CD8-positive, alpha-beta memory T cell (primary cell): ENCODE results near the gene ARF6. TPM values are rescaled to one million over a fixed set of nuclear protein-coding genes. Genes with fewer than 3 reads are reported as not detected.
A peak's percentile ranks its signal among the peaks of the same experiment; 100 is the strongest.

Source experiments
- CTCF ChIA-PET: fragments of 350-600 bp; sonication (Branson Sonifier 250); formaldehyde crosslinking; loops from one replicate; lab custom pipeline; 2021; ENCODE audit warnings: antibody characterized with exemption; lab: Charles Lee
- POLR2A ChIA-PET: fragments of 350-600 bp; sonication (Branson Sonifier 250); formaldehyde crosslinking; loops from one replicate; lab custom pipeline; 2021; ENCODE audit warnings: antibody characterized with exemption; lab: Charles Lee
- DNase-seq, 5 donors: peaks; one replicate each; pipeline versions ENCODE4 v3.0.0 to v3.0.0-alpha.2; 2020 to 2022; ENCODE audit warnings: mixed read lengths in 1 of 5
- H3K27ac ChIP-seq: one replicate; pipeline ENCODE4 v1.7.0; 2013; ENCODE audit warnings: low read depth, mild to moderate bottlenecking, low read length, moderate library complexity
- H3K27me3 ChIP-seq: 2 replicates; pipeline ENCODE4 v1.7.0; 2013; ENCODE audit warnings: low read length, mild to moderate bottlenecking; ENCODE audit not compliant: insufficient read depth, poor library complexity, severe bottlenecking
- H3K36me3 ChIP-seq: 2 replicates; pipeline ENCODE4 v1.7.0; 2013; ENCODE audit warnings: mild to moderate bottlenecking, low read length, moderate library complexity; ENCODE audit not compliant: insufficient read depth
- H3K4me1 ChIP-seq: 2 replicates; pipeline ENCODE4 v1.7.0; 2013; ENCODE audit warnings: mild to moderate bottlenecking, low read length, moderate library complexity; ENCODE audit not compliant: insufficient read depth
- H3K4me3 ChIP-seq: 2 replicates; pipeline ENCODE4 v1.7.0; 2013; ENCODE audit warnings: mild to moderate bottlenecking, low read length
- H3K9me3 ChIP-seq: 2 replicates; pipeline ENCODE4 v1.7.0; 2013; ENCODE audit warnings: mild to moderate bottlenecking, low read length
- H3K27ac Mint-ChIP-seq, 8 donors: one replicate each; pipeline ENCODE4 v1.8.0; 2020 to 2021; ENCODE audit warnings: mixed read lengths in 8 of 8, mild to moderate bottlenecking in 6 of 8, inconsistent platforms in 3 of 8, moderate library complexity in 3 of 8
- H3K27me3 Mint-ChIP-seq, 2 donors: one replicate each; pipeline ENCODE4 v1.8.0; 2020 to 2021; ENCODE audit warnings: mixed read lengths in 2 of 2, mild to moderate bottlenecking in 1 of 2, moderate library complexity in 1 of 2
- H3K36me3 Mint-ChIP-seq, 3 donors: one replicate each; pipeline ENCODE4 v1.8.0; 2020 to 2021; ENCODE audit warnings: mixed read lengths in 3 of 3, inconsistent platforms in 1 of 3, mild to moderate bottlenecking in 1 of 3
- H3K4me1 Mint-ChIP-seq, 3 donors: one replicate each; pipeline ENCODE4 v1.8.0; 2020 to 2021; ENCODE audit warnings: mixed read lengths in 3 of 3, inconsistent platforms in 1 of 3, mild to moderate bottlenecking in 1 of 3
- H3K4me3 Mint-ChIP-seq, 7 donors: one replicate each; pipeline ENCODE4 v1.8.0; 2020 to 2021; ENCODE audit warnings: mixed read lengths in 7 of 7, mild to moderate bottlenecking in 6 of 7, moderate library complexity in 4 of 7, inconsistent platforms in 2 of 7
- H3K9me3 Mint-ChIP-seq, 5 donors: one replicate each; pipeline ENCODE4 v1.8.0; 2020 to 2022; ENCODE audit warnings: mixed read lengths in 5 of 5, mild to moderate bottlenecking in 3 of 5, moderate library complexity in 2 of 5, inconsistent platforms in 1 of 5
- polyA plus RNA-seq: library from polyadenylated mRNA; unstranded; fragments of 300-500 nt; fragmentation: Illumina TruSeq; gene quantifications from one replicate; pipeline ENCODE4 v1.2.3, GENCODE V29; 2021
- total RNA-seq, 2 experiments: library from RNA; stranded (reverse); gene quantifications; one replicate each; pipeline ENCODE4 v1.2.3, GENCODE V29; 2021

Gene ARF6
- 100 to 1,000 TPM; 168 TPM for total RNA-seq
- polyA plus RNA-seq: 174 TPM

DNA sequence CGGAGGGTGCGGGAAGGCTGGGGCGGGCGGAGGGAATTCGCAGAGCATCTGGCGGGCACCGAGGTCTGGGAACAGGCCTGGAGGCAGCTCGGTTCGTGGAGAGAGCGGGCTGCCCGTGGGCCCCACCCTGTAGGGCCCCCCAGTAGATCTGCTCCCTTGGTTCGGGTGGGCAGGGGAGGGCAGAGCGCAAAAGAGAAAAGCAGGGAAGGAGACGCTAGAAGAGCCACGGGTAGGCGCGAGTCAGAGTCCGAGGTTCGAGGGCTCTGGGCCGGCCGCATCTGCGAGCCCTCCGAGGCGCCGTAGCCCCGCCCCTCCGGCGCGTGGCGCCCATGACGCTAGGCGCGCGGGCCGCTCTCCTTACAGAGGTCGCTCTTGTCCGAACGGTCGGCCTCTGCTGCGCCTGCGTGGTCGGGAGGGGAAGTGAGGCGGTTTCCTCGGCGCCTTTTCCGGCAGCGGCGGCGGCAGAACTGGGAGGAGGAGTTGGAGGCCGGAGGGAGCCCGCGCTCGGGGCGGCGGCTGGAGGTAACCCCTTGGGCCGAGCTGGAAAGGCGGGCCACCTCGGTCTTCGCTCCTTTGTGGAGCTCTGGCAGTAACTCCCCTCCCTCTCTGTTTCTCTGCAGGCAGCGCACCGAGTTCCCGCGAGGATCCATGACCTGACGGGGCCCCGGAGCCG lies at the start of gene ARF6:
ARF6 (plus strand) TSS at position 447 of the 673 bp plus-strand sequence. CDS start 655 bp downstream, outside the sequence.
- peak within 1 kb of the TSS; percentile 92 to 100 (median 99) for H3K4me3 Mint-ChIP-seq
- peak within 1 kb of the TSS; percentile 85 for H3K4me3 ChIP-seq
- H3K27me3 ChIP-seq: no peaks in the 10 kb centered on the region
- peak; percentile 92 to 96 (median 94) for DNase-seq
- peaks cover 30 to 44% (median 32%) of the 10 kb centered on the region in 3 donors for H3K4me1 Mint-ChIP-seq
- H3K9me3 ChIP-seq: no peaks in the 10 kb centered on the region
- H3K9me3 Mint-ChIP-seq: peaks cover 0 to 2% (median 0%) of the 10 kb centered on the region in 5 donors
- H3K27ac Mint-ChIP-seq: peak within 1 kb of the TSS; percentile 97 to 100 (median 99)
- H3K4me1 ChIP-seq: peaks cover 31% of the 10 kb centered on the region
- ChIA-PET CTCF (interaction anchor here (0.9 to 3.6 kb wide), 19 partner anchors 11 to 193 kb away, joined by 3 to 28 read pairs (median 4); partner anchors contain the start of gene NEMF), POLR2A (interaction anchor here (0.6 to 3.3 kb wide), 20 partner anchors 11 to 212 kb away, joined by 3 to 26 read pairs (median 7); no protein-coding TSS in a partner anchor)
- peaks cover 0 to 1% of the 10 kb centered on the region in 2 donors for H3K27me3 Mint-ChIP-seq
- H3K27ac ChIP-seq: peak within 1 kb of the TSS; percentile 97
- peaks cover 12 to 45% (median 27%) of the 10 kb centered on the region in 3 donors for H3K36me3 Mint-ChIP-seq
- H3K36me3 ChIP-seq: peaks cover 17% of the 10 kb centered on the region

DNA sequence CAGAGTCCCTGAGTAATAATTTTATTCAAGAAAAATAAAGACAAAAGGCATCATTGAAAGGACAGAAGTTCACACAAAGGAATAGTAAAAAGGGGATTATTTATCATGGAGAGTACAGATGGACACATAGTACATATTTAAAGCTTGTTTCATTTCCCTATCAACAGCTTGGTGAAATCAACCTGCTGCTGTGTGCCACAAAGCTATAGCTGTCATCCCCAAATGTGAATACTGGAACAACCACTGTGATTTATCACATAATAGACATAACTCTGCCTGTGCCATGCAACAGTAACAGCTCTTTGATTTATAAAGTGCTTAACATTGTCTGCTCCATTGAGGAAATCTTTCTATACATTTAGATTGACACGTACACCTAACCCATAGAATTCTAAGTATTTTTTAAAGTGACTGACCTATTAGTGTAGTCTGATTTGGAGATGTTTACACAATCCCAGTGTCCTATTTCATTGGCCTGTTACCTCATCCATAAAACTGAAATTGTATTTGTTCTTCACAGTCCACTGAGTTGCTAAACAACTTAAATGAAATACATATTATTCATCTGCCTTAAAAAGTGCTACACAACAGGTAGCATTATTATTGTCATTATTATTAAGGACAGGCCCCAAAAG lies 43.6 kb upstream of the ARF6 start:
- DNase-seq: no peak
- peaks cover 36% of the 10 kb centered on the region for H3K36me3 ChIP-seq
- Mint-ChIP-seq H3K4me3 (peak overlapping the region in 2 of 7 donors; percentile 28 to 44), H3K36me3 (peaks cover 3 to 57% (median 8%) of the 10 kb centered on the region in 3 donors), H3K4me1 (peaks cover 42 to 56% (median 50%) of the 10 kb centered on the region in 3 donors), H3K9me3 (no peaks in the 10 kb centered on the region), H3K27me3 (no peaks in the 10 kb centered on the region), H3K27ac (peak overlapping the region; percentile 0 to 92 (median 58))
- no peaks in the 10 kb centered on the region for H3K27me3 ChIP-seq
- H3K4me1 ChIP-seq: peaks cover 28% of the 10 kb centered on the region
- H3K9me3 ChIP-seq: no peaks in the 10 kb centered on the region
- no peak overlapping the region for H3K27ac ChIP-seq
- CTCF ChIA-PET: interaction anchor here (1.1 to 8.0 kb wide), 4 partner anchors 15 to 82 kb away, joined by 3 to 203 read pairs (median 4); partner anchors contain the start of genes ARF6 and KLHDC2
- POLR2A ChIA-PET: interaction anchor here (0.6 to 0.7 kb wide), 2 partner anchors 212 to 446 kb away, joined by 6 to 7 read pairs; no protein-coding TSS in a partner anchor
- no peak overlapping the region for H3K4me3 ChIP-seq

DNA sequence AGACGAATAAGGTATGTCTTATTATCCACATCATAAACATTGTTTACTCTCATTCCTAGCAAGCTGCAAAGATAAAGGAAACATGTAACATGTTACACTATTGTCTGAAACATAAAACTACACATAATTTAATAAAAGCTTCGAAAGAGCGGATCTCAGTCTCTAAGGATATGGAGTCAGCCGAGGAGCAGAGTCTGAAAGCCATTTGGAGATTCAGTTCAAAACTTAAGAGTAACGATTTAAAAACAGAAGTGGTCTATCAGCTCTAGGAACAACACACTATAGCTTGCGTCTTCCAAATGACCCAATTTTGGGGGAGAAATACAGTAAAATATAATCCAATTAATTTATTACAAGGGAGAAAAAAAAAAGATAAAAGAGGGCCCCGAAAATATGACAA lies 41.1 kb upstream of the ARF6 start:
- CTCF ChIA-PET: interaction anchor here (0.9 to 8.0 kb wide), 33 partner anchors 9 to 390 kb away, joined by 3 to 203 read pairs (median 5); partner anchors contain the start of genes DNAAF2, KLHDC2, MGAT2 and POLE2
- H3K27ac Mint-ChIP-seq: peak overlapping the region; percentile 83 to 99 (median 96)

DNA sequence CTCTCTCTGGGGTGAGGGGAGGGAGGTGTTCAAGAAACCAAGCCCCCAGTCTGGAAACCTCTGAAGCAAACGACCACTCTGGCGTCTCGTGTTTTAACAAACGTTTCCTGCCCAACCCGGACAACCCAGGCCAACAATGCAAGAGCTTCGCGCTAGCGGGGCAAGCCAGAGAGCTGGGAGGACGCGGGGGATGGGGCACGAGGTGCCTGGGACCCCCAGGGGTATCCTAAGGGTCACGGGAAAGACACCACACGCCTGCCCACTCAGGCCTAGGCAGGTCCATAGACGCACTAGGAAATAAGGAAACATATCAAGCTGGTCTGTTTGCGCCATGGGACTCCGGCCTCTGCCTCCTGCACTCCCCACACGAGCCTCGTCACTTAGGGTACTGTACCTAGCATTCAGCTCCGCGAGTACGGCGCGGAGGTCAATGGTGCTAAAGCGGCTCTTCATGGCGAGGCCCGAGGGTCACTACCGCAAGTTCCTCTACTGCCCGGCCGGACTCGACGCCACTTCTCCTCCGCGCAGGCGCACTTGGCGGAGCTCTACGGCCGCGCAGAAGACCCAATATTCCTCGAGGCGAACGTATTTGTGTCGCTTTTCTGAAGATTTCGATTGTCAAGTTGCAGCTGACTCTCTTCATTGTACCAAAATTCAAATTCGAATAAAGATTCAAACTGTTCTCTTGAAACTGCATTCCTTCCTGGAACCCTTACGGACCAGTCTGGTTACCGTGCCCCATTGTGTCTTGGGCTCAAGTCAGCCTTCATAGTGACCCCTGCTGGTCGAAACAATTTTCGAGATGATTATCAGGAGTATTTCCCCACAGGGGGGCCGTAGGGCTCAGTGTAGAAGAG lies 40.4 kb upstream of the ARF6 start, which contains the start of gene NEMF:
NEMF (minus strand) TSS at position 488 of the 857 bp plus-strand sequence; CDS start at position 453, 35 bp downstream.
- peaks cover 28% of the 10 kb centered on the region for H3K4me1 ChIP-seq
- H3K36me3 ChIP-seq: peaks cover 21% of the 10 kb centered on the region
- peak within 1 kb of the TSS; percentile 93 for H3K4me3 ChIP-seq
- POLR2A ChIA-PET: interaction anchor here (0.6 to 4.4 kb wide), 15 partner anchors 9 to 281 kb away, joined by 3 to 73 read pairs (median 5); partner anchors contain the start of genes KLHDC2, RPS29 and VCPKMT
- peaks cover 40 to 51% (median 50%) of the 10 kb centered on the region in 3 donors for H3K4me1 Mint-ChIP-seq
- peak within 1 kb of the TSS; percentile 79 for H3K27ac ChIP-seq
- no peaks in the 10 kb centered on the region for H3K9me3 ChIP-seq
- H3K27me3 Mint-ChIP-seq: no peaks in the 10 kb centered on the region
- peak within 1 kb of the TSS; percentile 94 to 99 (median 96) for H3K4me3 Mint-ChIP-seq
- peak; percentile 59 to 82 (median 72) for DNase-seq
- H3K27ac Mint-ChIP-seq: peak within 1 kb of the TSS; percentile 83 to 99 (median 96)
- H3K27me3 ChIP-seq: no peaks in the 10 kb centered on the region
- H3K9me3 Mint-ChIP-seq: no peaks in the 10 kb centered on the region
- peaks cover 0 to 33% (median 6%) of the 10 kb centered on the region in 3 donors for H3K36me3 Mint-ChIP-seq
- CTCF ChIA-PET: interaction anchor here (0.8 to 8.0 kb wide), 40 partner anchors 12 to 391 kb away, joined by 3 to 203 read pairs (median 5); partner anchors contain the start of genes ARF6, DNAAF2, KLHDC2 and MGAT2

More for the DNA sequence above, 41.1 kb upstream of the ARF6 start:
- Mint-ChIP-seq H3K4me3 (peak overlapping the region; percentile 94 to 99 (median 96)), H3K9me3 (no peaks in the 10 kb centered on the region), H3K27me3 (no peaks in the 10 kb centered on the region), H3K36me3 (peaks cover 0 to 36% (median 6%) of the 10 kb centered on the region in 3 donors), H3K4me1 (peaks cover 40 to 51% (median 50%) of the 10 kb centered on the region in 3 donors)
- no peaks in the 10 kb centered on the region for H3K27me3 ChIP-seq
- no peaks in the 10 kb centered on the region for H3K9me3 ChIP-seq
- peak overlapping the region; percentile 79 for H3K27ac ChIP-seq
- H3K4me1 ChIP-seq: peaks cover 28% of the 10 kb centered on the region
- H3K4me3 ChIP-seq: peak overlapping the region; percentile 93
- peaks cover 21% of the 10 kb centered on the region for H3K36me3 ChIP-seq
- POLR2A ChIA-PET: interaction anchor here (0.7 to 4.4 kb wide), 13 partner anchors 10 to 266 kb away, joined by 3 to 73 read pairs (median 8); partner anchors contain the start of genes KLHDC2, RPS29 and VCPKMT
- no peak for DNase-seq

DNA sequence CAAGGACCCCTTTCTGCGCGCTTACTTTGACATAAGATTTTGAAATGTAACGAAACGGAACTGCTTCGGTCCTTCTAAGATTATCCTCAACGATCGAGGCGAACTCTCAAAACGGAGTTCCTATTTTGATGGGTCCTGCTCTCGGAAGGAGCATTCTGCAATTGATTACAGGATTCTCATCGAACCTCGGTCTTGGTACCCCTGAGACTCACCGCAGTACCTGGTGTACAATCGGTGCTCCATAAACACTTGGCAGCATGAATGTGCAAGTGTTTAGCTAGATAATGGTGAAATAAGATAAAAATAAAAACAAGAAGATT lies 39.8 kb upstream of the ARF6 start:
- POLR2A ChIA-PET: interaction anchor here (0.6 to 4.4 kb wide), 10 partner anchors 9 to 280 kb away, joined by 3 to 73 read pairs (median 10); partner anchors contain the start of genes ARF6, KLHDC2 and VCPKMT
- H3K27me3 ChIP-seq: no peaks in the 10 kb centered on the region

DNA sequence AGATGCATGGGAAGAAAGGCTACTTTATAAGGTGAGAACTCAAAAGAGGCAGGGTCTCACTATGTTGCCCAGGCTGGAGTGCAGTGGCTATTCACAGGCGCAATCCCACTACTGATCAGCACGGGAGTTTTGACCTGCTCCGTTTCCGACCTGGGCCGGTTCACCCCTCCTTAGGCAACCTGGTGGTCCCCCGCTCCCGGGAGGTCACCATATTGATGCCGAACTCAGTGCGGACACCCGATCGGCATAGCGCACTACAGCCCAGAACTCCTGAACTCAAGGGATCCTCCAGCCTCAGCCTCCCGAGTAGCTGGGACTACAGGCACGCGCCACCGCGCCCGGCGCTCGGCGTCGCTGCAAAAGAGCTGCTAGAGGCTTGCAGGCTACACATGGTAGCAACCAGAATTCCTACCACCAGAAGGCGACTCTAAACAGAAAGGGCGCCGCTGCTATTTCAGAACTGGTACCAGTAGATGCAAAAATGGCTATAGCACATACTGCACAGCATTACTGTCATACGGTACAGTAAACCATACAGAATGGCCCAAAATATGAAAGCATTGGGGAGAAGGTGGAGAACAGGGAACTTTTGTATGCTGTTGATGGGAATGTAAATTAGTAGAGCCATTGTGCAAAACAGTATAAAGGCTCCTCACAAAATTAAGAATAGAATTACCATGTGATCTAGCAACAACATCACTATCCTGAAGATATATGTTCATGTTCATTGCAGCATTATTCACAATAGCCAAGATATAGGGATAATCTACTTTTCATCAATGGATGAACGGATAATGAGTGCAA lies 39.1 kb upstream of the ARF6 start:
- Mint-ChIP-seq H3K27me3 (no peaks in the 10 kb centered on the region), H3K27ac (peak overlapping the region; percentile 58 to 99 (median 96)), H3K4me1 (peaks cover 39 to 50% (median 47%) of the 10 kb centered on the region in 3 donors)

More for the DNA sequence above, 39.8 kb upstream of the ARF6 start:
- no peaks in the 10 kb centered on the region for H3K27me3 Mint-ChIP-seq
- Histone ChIP-seq H3K27ac (peak overlapping the region; percentile 79), H3K9me3 (no peaks in the 10 kb centered on the region), H3K4me3 (peak overlapping the region; percentile 93), H3K4me1 (peaks cover 28% of the 10 kb centered on the region), H3K36me3 (peaks cover 21% of the 10 kb centered on the region)
- H3K4me1 Mint-ChIP-seq: peaks cover 40 to 50% (median 49%) of the 10 kb centered on the region in 3 donors
- CTCF ChIA-PET: interaction anchor here (0.7 to 8.0 kb wide), 38 partner anchors 11 to 392 kb away, joined by 3 to 203 read pairs (median 5); partner anchors contain the start of genes ARF6, DNAAF2, MGAT2 and POLE2
- DNase-seq: no peak
- peak overlapping the region; percentile 83 to 99 (median 96) for H3K27ac Mint-ChIP-seq
- peaks cover 0 to 31% (median 6%) of the 10 kb centered on the region in 3 donors for H3K36me3 Mint-ChIP-seq
- peak overlapping the region; percentile 94 to 99 (median 96) for H3K4me3 Mint-ChIP-seq
- no peaks in the 10 kb centered on the region for H3K9me3 Mint-ChIP-seq

More for the DNA sequence above, 39.1 kb upstream of the ARF6 start:
- Histone ChIP-seq H3K27me3 (no peaks in the 10 kb centered on the region), H3K4me3 (peak overlapping the region; percentile 93), H3K27ac (no peak overlapping the region), H3K9me3 (no peaks in the 10 kb centered on the region), H3K36me3 (peaks cover 20% of the 10 kb centered on the region), H3K4me1 (peaks cover 27% of the 10 kb centered on the region)
- peak; percentile 45 to 79 (median 68) for DNase-seq
- H3K36me3 Mint-ChIP-seq: peaks cover 0 to 30% (median 5%) of the 10 kb centered on the region in 3 donors
- no peaks in the 10 kb centered on the region for H3K9me3 Mint-ChIP-seq
- ChIA-PET POLR2A (interaction anchor here (0.6 to 4.4 kb wide), 4 partner anchors 8 to 254 kb away, joined by 3 to 73 read pairs (median 14); partner anchors contain the start of gene ARF6), CTCF (interaction anchor here (0.7 to 8.0 kb wide), 18 partner anchors 10 to 392 kb away, joined by 3 to 203 read pairs (median 4); partner anchors contain the start of gene VCPKMT)
- peak overlapping the region; percentile 94 to 99 (median 96) for H3K4me3 Mint-ChIP-seq
